Stimulated activated CD4-positive, alpha-beta T cell treated with anti-CD3 and anti-CD28 coated beads, Interleukin-4, amount 100 ng/mL, for 48 hours (primary cell): ENCODE data around the gene CSTPP1.

Experiments
- DNase-seq, 2 donors: peaks; one replicate each; pipeline ENCODE4 v3.0.0-alpha.2; 2020; ENCODE audit warnings: low read depth in 2 of 2

The CSTPP1 gene

GRCh38 chr11:47161134-47161854 is 224.7 kb downstream of the CSTPP1 start:
- peak; percentile 46 to 49 for DNase-seq

DNA sequence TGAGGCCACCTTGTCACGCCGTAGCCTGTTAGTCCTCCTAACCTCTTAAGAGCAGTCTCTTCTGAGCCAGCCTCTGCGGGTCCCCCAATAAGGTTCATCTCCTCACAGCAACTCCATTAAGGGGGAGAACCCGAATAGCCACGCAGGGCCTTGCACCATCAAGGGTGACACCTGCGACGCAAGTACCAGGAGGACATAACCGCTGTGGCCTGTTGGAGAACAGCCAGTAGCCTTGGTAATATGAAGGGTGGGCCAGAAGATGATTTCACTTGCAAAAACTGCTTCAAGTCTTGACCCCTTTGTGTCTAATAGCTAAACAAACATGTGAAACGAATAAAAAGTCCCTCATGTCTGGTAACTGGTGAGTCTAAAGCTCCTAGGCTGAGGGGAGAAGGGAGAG is 225.3 kb downstream of the CSTPP1 start:
- no peak for DNase-seq

- DNase-seq, result no peak
Measured at GRCh38 chr11:47162426-47162825, 225.9 kb downstream of the CSTPP1 start.

GRCh38 chr11:47163193-47163592 is 226.6 kb downstream of the CSTPP1 start:
- no peak for DNase-seq

GRCh38 chr11:47163898-47164297 is 227.3 kb downstream of the CSTPP1 start:
- no peak for DNase-seq

DNA sequence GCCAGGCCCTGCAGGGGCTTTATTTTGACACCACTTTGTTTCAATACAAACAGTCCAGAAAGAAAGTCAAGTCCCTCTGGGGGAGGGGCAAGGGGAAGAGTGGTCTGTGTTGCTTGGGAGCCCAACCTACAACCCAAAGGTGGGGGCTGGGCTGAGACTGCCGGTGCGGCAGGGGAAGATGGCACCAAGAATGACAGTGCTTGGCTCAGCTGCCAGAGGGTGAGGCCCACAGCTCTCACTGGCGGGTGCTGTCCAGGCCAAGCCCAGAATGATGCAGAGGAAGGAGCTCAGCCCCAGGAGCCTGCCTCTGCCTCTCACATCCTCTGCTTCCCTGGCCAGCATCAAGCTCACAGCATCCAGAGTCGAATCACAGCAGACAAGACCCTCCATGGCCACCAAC is 227.8 kb downstream of the CSTPP1 start:
- DNase-seq, result no peak

DNA sequence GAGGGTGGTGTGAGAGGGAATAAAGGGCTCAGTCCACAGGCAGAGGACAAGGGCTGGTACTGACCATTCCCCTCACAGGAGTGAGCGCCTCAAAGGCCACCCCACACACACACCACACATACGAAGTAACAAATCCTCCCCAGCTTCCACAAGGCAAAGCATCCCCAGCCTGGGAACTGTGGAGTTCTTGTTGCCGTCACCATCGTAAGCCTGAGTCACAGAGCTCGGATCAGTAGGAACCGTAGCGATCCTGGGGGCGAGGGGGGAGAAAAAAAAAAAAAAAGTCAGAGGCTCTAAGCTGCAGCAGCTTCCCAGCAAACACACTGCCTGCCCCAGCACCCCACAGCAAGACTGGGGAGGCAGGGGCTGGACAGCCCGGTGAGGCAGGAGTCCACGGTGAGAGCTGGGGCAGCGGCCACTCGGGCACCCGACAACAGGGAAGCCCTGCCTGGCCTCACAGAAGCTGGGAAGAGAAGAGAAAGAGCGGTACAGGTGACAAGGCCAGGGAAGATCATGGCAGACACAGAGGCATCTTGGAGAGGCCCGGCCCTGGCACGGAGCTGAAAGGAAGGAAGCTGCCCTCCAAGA is 228.8 kb downstream of the CSTPP1 start:
- DNase-seq, result no peak

DNA sequence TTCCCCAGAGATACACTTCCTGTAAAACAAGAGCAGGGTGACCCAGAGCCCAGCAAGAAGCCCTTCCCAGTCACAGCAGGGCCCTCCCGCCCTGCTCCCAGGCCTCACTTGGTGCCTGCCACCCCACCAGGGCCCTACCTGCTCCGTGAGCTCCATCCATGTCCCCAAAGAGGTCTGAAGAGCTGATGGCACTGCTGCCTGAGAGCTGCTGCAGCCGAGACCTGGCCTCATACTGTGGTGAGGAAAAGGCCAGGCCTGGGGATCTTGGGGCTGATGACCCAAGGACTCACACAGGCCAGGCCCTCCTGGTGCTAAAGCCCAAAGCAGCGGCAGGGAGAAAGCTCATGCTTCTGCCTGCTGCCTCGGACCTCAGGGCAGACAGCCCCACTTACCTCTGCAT is 229.8 kb downstream of the CSTPP1 start:
- DNase-seq, result no peak

- no peak for DNase-seq
Measured at GRCh38 chr11:47171061-47171838, 234.7 kb downstream of the CSTPP1 start.

DNA sequence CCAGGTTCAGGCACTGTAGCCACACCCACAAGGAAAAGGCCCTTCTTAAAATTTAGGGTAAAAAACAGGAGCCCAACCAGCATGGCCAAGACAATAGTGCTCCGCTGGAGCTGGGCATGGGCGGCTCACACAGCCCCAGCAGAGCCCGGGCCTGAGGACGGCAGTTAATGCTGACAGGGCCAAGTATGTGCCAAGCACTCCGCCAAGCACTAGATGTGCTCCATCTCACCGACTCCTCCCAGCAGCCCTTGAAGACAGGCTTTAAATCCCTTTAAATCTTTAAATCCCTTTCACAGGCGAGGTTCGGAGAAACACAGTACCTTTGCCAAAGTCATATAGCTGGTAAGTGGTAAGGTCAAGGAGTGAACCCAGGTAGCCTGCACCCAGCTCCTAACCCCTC is 235.3 kb downstream of the CSTPP1 start:
- no peak for DNase-seq

DNA sequence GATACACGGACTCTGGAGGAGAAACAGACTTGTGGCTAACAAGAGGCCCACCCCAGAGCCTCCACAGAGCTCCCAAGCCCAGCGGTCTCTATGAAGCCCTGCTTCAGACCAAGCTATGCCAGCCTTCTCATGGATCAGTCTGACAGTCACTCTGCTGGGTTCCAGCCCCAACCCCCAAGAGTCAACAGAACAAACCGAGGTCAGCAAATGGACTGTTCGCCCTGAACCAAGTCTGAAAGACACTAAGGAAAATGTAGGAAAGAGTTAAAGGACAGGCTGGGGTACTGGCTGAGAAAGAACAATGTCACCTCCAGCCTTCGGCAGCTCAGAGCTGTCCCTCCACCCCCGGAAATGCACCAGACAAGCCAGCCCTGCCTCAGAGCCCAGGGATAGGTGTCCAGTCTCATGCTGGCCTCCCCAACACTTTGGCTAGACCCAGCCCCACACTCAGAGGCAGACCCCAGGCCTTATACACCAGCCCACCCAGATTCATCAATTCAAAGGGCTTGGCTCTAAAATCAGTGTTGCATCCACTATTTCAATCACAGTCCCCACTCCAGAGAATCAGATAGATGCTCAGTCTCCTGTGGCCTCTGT is 236.3 kb downstream of the CSTPP1 start:
- DNase-seq, result no peak

DNA sequence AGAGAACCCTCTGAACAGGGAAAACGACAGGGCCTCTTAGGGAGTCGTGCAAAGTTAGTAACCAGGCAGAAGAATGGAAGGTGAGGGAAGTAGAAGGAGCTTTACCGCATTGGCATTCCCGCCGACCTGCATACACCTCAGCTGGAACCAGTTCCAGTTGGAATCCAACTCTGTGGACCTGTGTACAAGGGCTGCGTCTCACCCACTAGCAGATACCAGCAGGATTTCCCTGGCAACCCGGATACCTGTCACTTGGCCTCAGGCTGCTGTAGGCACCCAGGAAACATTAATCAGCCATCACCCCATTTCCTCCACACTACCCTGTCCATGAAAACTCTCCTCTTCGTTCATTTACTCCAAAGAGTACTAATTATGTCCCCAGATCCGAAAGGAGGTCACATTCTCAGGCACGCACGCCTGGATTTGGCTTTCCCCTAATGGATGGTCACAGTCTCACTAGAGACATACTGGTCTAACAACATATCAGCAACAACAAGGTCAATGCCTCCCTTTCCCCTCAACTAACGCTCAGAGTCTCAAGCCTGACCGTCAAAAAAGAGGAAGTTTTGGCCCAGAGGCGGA is 239.3 kb downstream of the CSTPP1 start:
- DNase-seq, result no peak

DNA sequence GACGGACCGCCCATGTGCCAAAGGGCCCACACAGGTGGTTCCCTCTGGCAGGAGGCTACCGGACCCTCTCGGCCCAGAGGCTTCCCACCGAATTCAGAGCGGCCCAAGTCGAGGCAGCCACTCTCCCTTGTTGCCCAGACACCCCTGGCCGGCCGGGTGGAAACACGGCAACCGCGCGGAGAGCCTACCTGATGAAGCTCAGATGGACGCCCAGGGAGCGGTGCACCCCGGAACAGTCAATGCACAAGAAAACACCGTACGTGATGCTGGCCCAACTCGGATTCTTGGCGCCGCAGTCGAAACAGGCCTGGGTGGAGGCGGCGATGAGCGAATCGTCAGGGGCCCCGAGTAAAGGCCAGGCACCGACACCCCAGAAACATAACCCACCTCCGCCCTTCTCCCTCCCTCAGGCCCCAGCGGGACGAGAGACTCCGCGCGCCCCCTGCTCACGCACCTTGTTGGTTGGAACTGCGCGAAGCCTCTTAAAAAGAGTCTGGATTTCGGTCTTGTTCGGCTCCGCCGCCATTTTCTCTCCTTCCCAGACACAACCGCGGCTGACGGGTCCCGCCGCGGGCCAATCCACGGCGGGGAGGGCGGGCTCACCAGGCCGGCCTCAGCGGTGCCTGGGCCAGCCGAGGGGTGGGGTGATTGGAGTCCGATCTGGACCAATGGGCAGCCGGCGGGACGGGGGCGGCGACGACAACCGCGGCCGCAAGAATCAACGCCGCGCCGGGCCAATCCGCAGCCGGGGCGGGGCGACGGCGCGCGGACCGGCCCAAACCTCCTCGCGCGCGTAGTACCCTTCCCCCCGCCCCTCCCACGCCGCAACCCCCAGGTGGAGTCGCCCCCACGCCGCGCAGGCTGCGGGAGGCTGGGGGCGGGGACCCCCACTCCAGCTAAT is 240.0 kb downstream of the CSTPP1 start, which contains the start of gene ARFGAP2:
Gene ARFGAP2, minus strand, starts transcription at position 552 of the 901 bp plus-strand sequence. Its CDS starts 26 bp downstream, at position 526.
- DNase-seq, result peak; percentile 92 to 97

DNA sequence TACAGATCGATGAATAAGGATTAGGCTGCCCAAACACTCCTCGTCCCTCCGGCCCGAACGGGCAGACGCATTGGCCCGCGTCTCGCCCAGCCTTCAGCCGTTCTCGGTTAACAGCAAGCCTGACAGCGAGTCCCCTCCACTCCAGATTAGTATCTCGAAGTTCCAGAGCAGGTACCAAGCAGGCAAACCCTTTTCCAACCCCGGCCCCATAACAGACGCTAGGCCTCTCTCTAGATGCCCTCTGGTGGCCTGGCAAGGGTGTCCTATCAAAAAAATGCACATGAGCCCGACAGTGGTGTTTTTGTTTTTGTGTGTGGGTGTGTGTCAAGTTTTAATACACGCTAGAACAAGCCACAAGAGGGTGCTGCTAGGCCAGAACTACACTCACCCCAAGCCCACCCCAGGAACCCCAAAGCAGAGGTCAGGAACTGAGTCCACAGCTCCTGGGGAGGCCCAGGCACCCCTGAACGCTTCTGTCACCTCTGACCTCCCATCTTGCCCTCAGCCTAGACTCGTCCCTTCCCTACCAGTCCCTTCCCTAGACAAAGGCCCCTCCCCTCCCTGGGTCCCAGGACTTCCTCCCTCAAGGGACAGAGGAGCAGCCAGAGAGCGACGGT is 240.8 kb downstream of the CSTPP1 start:
- peak; percentile 41 to 61 for DNase-seq

- no peak for DNase-seq
Measured at GRCh38 chr11:47177846-47178245, 241.3 kb downstream of the CSTPP1 start.

DNA sequence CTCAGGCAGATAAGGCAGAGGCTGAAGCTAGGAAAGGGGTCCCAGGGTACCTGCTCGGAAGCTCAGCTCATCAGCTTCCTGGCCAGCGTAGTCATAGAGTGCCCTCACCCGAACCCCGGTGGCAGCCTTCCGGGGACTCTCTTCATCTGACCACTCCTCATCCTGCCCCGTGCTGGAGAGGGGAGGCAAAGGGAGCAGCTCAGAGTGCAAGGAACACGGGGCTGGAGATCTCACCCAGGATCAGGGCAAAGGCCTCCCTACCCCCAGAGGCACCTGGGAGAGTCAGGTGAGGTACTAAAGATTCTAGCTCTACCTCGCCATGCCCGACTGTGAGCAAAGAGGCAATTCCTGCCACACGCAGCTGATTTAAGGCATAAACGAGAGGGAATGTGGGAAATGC is 241.8 kb downstream of the CSTPP1 start:
- DNase-seq, result no peak

DNA sequence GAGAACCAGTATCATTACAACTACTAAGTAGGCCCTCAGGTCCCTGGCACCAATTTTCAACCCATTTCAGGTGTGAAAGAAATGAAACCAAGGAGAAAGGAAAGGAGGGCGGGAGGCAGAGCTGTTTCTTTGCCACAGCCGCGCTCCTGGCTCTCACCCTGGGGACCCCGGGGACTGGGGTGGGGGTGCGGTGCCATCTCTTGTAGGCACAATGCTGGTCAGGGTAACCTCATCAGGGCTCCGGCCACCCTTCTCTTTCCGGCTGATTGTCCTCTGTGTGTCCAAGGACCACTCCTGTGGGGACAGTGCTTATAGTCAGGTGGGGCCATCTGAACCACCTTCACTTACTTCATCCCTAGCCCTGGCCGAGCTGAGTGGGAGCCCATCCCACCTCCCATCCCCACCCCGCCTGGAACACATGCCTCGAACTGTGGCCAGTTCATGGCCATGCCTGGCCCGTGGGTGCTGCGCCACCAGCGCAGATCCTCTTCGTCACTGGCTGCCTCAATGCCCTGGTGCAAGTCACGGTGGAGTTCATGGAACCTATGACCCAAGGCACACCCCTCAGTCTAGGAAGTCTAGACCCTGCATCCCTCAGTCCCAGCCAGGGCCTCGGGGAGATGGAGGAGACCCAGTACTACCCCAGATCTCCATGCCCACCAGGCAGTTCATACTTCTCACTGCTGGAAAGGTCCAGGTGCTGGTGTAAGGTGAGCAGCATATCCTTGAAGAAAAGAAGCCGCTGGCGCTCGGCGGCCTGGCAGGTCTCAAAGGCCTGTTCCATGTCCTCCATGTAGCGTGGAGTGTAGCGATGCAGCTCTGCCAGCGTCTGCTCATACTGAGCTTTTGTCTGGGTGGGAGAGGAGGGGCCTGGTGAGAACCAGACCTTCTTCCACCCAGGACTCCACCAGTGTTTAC is 242.4 kb downstream of the CSTPP1 start:
- DNase-seq, result no peak

DNA sequence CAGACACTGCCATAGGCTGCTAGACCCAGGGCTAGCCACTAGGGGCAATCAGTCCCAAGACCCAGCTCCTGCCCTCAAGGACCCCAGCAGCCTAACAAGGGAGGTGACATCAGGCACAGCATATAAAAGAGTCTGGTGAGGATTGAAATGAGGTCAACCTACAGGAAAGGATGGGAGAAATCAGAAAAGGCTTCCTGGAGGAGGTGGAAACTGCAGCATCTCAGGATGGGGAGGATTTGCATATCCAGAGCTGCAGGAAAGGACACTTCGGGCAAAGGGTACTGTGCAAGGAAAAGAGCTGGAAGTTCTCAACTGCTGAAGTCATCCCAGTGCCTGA is 243.1 kb downstream of the CSTPP1 start:
- peak in 1 of 2 donors; percentile 30 for DNase-seq

DNA sequence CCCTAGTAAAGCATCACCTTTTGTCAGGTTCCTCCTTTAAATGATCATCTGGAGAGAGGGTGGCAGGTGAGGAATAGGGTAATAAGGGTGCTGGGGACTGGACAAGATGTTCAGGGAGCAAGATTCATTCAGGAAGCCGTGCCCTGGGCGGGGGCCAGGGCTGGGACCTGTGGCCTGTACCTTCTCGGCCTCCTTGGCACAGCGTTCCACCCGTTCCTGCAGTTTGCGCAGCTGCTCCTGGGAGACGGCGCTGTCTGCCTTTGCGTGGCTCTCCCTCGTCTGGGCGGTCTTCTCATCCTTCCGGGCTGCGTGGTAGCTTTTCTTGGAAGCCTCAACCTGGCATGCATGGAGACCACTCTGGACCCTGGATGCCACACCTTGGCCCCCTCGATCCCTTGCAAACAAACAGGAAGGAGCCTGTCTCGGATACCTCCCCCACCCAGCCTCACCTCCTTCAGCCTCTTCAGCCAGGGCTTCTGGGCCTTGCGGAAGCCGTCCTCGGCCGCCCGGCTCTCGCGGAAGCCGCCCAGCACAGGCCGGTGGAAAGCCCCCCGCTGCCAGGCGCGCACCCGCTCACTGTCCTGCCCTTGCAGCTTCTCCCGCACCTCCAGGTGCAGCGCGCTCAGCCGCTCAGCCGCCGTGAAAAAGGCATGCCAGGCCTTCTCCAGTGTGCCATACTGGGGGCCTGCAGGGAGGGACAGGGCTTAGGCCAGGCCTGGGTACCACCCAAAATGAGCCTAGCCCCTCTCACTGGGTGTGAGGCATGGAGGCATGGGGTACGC is 243.6 kb downstream of the CSTPP1 start:
- DNase-seq, result no peak
